ENCODE results near the gene FNDC11.

DNA sequence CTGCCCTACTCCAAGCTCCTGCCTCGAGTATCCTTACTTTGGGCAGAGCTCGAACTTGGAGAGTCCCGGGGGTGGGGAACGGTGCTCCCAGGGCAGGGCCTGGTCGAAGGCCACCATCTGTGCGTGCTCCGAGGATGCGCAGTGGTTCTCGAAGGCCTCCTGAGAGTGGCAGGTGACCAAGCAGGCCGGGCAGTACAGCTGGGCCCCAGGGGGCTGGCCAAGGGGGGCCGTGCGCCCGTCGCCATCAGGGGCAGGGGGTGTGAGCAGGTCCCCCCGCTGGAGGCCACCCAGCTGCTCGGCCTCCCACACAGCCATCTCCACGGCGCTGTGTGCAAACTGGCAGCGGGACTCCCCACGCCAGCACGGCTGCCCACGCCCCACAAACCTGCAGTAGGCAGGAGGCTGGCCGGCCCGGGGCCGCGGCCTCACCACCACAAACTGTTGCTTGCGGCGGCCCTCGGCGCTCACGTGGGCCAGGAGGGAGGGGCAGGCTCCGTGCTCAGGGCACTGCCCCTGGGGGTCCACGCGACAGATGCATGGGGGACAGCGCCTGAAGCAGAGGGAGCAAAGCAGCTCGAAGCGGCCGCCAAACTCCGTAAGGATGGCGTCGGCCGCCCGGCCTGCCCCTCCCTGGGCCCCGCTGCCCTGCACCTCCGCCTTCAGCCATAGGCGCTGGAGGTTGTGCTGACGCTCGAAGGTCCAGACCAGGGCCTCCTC lies 18.3 kb downstream of the FNDC11 start:
- TF ChIP-seq NFE2 (CRISPR knock-in tag; IDR thresholded peaks at IDR 0.05) (no peak), SETDB1 (CRISPR knock-in tag; IDR thresholded peaks at IDR 0.05; ENCODE audit: borderline replicate concordance) (no peak), MTA3 (CRISPR knock-in tag; IDR thresholded peaks at IDR 0.05) (no peak), SMC3 (IDR thresholded peaks at IDR 0.05; ENCODE audit: low read length) (no peak), FOSL2 (CRISPR knock-in tag; IDR thresholded peaks at IDR 0.05) (no peak)

Measured in HepG2 (cell line).